HG02981 (cell line): ENCODE data around the gene SERPINA9.
"Not testable (repeated sequence)": the region's sequence is repeated elsewhere in the genome, so short reads cannot be mapped to it uniquely, and the experiment has no call there.

ENCODE experiments used
- ATAC-seq: cut with Tn5 transposase; IDR thresholded peaks from one replicate; pipeline ENCODE4 v1.9.1; 2021; ENCODE audit warnings: mild to moderate bottlenecking, moderate library complexity; ENCODE audit not compliant: unreplicated experiment

The SERPINA9 gene

GRCh38 chr14:94427016-94427613, 48.9 kb downstream of the SERPINA9 start:
- ATAC-seq = no peak

GRCh38 chr14:94426526-94426925, 49.5 kb downstream of the SERPINA9 start:
- ATAC-seq = no peak

DNA sequence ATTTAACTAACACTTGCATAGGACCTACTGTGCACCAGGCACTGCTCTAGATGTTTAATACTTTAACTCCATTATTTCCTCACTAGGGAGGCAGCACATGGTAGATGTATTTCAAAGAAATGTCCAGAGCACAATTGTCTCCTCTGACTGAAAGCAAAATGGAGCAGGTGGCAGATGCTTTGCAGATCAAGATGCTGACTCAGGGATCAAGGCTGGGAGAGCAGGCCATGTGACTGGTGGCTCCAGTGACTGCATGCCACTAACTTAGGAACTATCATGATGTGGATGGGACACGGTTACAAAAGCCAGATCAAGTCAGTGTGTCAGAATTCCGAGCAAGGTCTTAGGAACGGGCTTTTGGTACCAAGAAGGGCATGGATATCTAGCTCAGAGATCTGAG, 51.6 kb downstream of the SERPINA9 start:
- ATAC-seq = no peak

GRCh38 chr14:94423453-94424056, 52.4 kb downstream of the SERPINA9 start:
- ATAC-seq = no peak

- no peak for ATAC-seq
Observed at GRCh38 chr14:94421316-94421715, 54.7 kb downstream of the SERPINA9 start.

GRCh38 chr14:94417497-94418205, 58.3 kb downstream of the SERPINA9 start:
- ATAC-seq = not testable (repeated sequence)
